Omental fat pad (tissue), 4 donors: ENCODE data around the gene EOMES. TPM values are rescaled to one million over a fixed set of nuclear protein-coding genes. Genes with fewer than 3 reads are reported as not detected.

Experiments used
- ATAC-seq: fragments of 150-250 bp; one replicate; pipeline ENCODE4 v1.9.1; 2016; ENCODE audit warnings: mild to moderate bottlenecking, moderate library complexity; ENCODE audit not compliant: low FRiP score
- DNase-seq: peaks from one replicate; pipeline ENCODE4 v3.0.0-alpha.2; 2019; ENCODE audit warnings: low spot score
- CTCF ChIP-seq, 3 donors: fragments of 450-650 bp; IDR thresholded peaks; one replicate each; pipeline ENCODE4 v1.5.1; 2016 to 2017; ENCODE audit warnings: antibody characterized with exemption in 3 of 3, mild to moderate bottlenecking in 3 of 3, moderate library complexity in 2 of 3
- total RNA-seq, 4 donors: library from RNA; depleted of rRNA; stranded (reverse); fragments of >200 nt; gene quantifications; one replicate each; pipeline ENCODE4 v1.1.0, GENCODE V29; 2016

EOMES gene
- total RNA-seq, 4 donors from 2014 or later, result 0.19 to 0.63 (median 0.48) TPM; not detected in 1

DNA sequence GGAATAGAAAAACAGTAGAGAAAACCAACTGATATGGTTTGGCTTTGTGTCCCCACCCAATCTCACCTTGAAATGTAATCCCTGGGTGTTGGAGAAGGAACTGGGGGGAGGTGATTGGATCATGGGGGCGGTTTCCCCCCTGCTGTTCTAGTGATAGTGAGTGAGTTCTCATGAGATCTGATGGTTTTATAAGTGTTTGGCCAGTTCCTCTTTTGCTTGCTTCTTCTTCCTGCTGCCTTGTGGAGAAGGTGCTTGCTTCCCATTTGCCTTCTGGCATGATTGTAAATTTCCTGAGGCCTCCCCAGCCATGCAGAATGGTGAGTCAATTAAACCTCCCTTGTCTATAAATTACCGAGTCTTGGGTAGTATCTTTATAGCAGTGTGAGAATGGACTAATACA lies 48.4 kb downstream of the EOMES start:
- no peak for ATAC-seq
- DNase-seq, result no peak
- TF ChIP-seq CTCF (IDR thresholded peaks at IDR 0.05), result no peak

- no peak for TF ChIP-seq CTCF (IDR thresholded peaks at IDR 0.05)
- no peak for DNase-seq
- no peak for ATAC-seq
Measured at GRCh38 chr3:27671101-27671500, 51.0 kb downstream of the EOMES start.

- no peak for TF ChIP-seq CTCF (IDR thresholded peaks at IDR 0.05)
- DNase-seq, result no peak
- ATAC-seq, result no peak
Measured at GRCh38 chr3:27670619-27671018, 51.5 kb downstream of the EOMES start.

- ATAC-seq, result no peak
- no peak for TF ChIP-seq CTCF (IDR thresholded peaks at IDR 0.05)
Measured at GRCh38 chr3:27669591-27669990, 52.5 kb downstream of the EOMES start.

DNA sequence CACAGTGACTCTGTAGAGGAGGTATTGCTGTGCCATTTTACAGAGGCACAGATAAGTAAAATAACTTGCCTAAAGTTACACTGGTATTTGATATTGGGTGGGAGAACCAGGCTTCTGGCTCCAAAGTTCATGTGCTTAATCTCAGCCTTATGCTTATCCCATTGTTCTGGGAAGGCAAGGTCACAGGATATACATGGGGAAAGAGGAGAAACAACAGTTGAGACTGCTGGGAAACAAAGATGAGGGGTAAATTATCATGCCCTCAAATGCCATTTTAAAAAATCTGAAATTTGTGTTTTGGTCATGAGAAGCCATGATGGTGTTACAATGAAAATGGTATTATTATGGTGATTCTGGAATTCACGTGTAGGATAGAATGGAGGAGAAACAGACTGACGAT lies 54.4 kb downstream of the EOMES start:
- no peak for ATAC-seq
- TF ChIP-seq CTCF (IDR thresholded peaks at IDR 0.05), result no peak
- DNase-seq, result no peak

More at GRCh38 chr3:27669591-27669990, 52.5 kb downstream of the EOMES start:
- no peak for DNase-seq

DNA sequence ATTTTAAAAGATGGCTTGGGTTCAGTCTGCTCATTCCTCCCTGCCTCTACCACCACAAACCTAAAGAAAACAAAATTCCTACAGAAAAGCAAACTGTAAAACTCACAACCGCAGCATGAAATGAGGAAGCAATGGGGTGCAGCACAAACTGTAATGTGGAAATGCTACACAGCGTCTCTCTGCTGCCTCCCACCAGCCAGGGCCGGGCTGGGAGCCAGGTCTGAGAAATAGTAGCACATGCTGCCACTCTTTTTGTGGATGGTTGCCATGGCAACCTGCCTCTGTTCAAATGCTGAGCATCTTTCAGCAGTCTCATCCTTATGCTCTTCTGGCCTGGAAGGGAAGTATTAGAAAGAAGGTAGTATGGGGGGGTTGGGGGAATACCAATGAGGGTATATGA lies 55.4 kb downstream of the EOMES start:
- TF ChIP-seq CTCF (IDR thresholded peaks at IDR 0.05), result no peak
- ATAC-seq (no peak), DNase-seq (peak; percentile 40)

DNA sequence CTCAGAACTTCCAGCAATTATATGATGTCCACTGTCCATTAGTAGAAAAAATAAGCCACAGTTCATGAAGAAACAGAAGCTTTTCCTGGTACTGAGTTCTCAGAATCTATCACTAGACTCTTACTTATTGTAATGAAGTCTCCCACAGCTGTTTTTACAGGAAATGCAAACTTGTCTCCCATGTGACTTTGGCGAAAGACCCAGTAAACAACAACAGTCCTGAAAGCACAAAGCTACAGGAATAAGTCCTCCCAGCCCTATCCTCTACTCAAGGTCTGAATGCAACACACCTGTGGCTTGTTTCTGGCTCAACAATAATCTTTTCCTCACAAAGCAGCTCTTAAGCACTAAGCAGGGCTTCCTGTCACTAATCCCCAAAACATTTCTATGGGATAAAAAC lies 55.9 kb downstream of the EOMES start:
- DNase-seq, result no peak
- no peak for TF ChIP-seq CTCF (IDR thresholded peaks at IDR 0.05)
- no peak for ATAC-seq

Other genes with a start within 250 kb of the EOMES start
- gene SLC4A7, start 237.9 kb downstream of the EOMES start, total RNA-seq, result 100 to 1,000 TPM in 1 of 4 donors, 10 to 100 TPM in 3; 25.4 to 101 (median 33.9) TPM